WTC11 (cell line): ENCODE results near the gene CETP.

Experiments used
- ATF3 ChIP-seq: sonication (generic); formaldehyde crosslinking; conservative IDR thresholded peaks from 2 replicates; pipeline ENCODE4 v1.8.1; 2022; ENCODE audit warnings: mild to moderate bottlenecking, missing genetic modification reagents
- CREB1 ChIP-seq: sonication (generic); formaldehyde crosslinking; IDR thresholded peaks from 2 replicates; pipeline ENCODE4 v1.8.0; 2023; ENCODE audit warnings: mild to moderate bottlenecking, missing genetic modification reagents
- CTCF ChIP-seq: fragments of 200-600 bp; IDR thresholded peaks from 2 replicates; pipeline ENCODE4 v1.8.0; 2022; ENCODE audit warnings: antibody characterized with exemption
- FOXK1 ChIP-seq: sonication (generic); formaldehyde crosslinking; IDR thresholded peaks from 2 replicates; pipeline ENCODE4 v1.8.0; 2022; ENCODE audit warnings: mild to moderate bottlenecking, moderate library complexity, missing genetic modification reagents
- MYBL2 ChIP-seq: sonication (generic); formaldehyde crosslinking; IDR thresholded peaks from 2 replicates; pipeline ENCODE4 v1.8.1; 2023; ENCODE audit warnings: mild to moderate bottlenecking, moderate library complexity, missing genetic modification reagents
- SP1 ChIP-seq: sonication (generic); formaldehyde crosslinking; conservative IDR thresholded peaks from 2 replicates; pipeline ENCODE4 v1.8.1; 2022; ENCODE audit warnings: missing genetic modification reagents
- TP53 ChIP-seq: sonication (generic); formaldehyde crosslinking; IDR thresholded peaks from 2 replicates; pipeline ENCODE4 v1.8.1; 2023; ENCODE audit warnings: mild to moderate bottlenecking, missing genetic modification reagents
- ZNF281 ChIP-seq: sonication (generic); formaldehyde crosslinking; IDR thresholded peaks from 2 replicates; pipeline ENCODE4 v1.8.0; 2023; ENCODE audit warnings: mild to moderate bottlenecking, missing genetic modification reagents

- TF ChIP-seq SP1 (CRISPR knock-in tag) (no peak), MYBL2 (CRISPR knock-in tag) (no peak), TP53 (no peak), CTCF (no peak), ATF3 (CRISPR knock-in tag) (no peak), ZNF281 (CRISPR knock-in tag) (no peak), CREB1 (CRISPR knock-in tag) (no peak), FOXK1 (CRISPR knock-in tag) (no peak)
Measured at GRCh38 chr16:56977216-56977615, 15.5 kb downstream of the CETP start.
